HG03066 (cell line): ENCODE measurements around the gene PFDN5.
"Not testable (repeated sequence)": the region's sequence is repeated elsewhere in the genome, so short reads cannot be mapped to it uniquely, and the experiment has no call there.

Experiments used
- ATAC-seq: cut with Tn5 transposase; IDR thresholded peaks from one replicate; pipeline ENCODE4 v1.9.1; 2021; ENCODE audit warnings: low read depth; ENCODE audit not compliant: unreplicated experiment

The PFDN5 gene

DNA sequence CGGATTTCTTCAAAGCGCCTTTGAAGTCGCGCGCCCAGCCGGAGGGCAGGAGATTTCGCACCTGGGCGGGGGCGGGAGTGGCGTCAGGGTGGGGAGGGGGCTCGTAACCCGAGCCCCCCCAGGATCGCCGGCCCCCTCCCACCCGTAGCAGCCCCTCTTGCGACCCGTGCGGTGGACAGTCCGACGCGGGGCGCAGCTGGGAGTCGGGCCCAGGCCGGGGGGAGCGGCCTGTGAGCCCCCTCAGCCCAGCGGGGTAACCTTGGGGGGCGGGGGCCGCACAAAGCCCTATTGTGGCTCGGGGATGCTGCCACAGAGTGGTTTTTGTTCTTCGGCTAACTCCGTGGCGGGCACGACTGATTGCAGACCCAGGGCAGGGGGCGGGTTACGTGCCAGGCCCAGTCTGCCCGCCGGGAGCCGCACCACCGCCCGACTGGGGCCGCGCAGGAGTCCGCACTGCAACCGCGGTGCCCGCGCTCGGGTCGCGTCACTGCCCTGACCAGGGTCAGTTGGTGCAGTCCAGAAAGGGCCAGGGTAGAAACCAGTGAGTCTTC lies 30.2 kb downstream of the PFDN5 start:
- ATAC-seq = no peak

DNA sequence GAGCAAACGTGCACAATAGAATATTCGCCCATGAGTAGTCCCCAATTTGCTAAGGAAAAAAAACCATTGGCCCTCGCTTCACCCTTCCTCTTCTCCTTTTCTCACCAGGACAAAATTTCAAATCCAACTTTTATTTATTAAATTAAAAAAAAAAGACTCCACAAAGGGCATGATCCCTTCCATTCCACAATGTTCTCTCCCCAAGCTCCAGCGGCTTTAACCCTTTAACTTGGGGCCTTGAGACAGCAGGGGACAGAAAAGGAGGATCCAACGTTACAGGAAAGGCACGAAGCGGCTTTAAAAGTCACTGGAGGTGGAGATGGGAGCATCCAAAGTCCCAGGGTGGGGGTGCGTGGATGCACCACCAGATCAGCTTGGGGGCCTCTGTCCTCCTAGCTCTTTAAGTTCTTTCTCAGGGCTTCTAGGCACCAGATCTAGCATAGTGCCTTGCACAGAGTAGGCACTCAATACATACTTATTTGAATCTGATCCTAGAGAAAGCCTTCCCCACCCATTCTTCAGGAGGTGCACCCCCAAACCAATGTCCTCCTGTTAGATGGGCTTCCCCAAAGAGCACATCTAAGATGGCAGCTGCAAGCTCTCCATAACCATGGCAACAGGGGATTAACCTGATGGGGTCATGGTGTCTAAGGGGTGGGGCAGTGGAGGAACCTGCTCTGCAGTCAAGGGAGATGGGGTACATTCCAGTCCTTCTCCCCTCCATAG lies 31.3 kb downstream of the PFDN5 start:
- no peak for ATAC-seq

DNA sequence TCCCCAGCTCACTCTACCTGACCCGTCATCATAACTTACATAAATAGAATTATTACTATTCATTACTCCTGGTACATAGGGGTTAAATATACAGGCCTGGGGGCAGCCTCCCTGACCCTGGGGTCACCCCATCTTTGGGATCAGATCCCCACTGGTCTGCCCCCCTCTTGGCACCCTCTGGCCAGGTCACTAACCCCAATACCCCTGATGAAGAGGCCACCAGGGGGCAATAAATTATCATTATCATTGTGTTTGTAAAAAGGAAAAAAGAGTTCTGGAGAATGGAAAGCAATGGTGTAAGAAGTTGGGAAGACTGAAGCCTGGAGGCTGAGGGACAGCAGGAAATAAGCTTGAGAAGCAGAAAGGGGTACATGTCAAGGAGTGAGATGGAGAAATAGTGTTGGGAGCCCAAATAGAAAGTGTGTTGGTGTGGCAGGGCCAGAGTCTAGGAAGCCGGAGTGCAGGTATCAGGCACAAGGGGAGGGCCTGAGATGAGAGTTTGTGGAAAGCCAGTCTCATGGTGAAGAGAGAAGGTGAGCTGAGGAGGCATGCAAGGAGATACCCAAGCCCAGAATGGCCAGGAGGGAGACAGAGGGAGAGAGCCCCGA lies 32.2 kb downstream of the PFDN5 start:
- no peak for ATAC-seq

DNA sequence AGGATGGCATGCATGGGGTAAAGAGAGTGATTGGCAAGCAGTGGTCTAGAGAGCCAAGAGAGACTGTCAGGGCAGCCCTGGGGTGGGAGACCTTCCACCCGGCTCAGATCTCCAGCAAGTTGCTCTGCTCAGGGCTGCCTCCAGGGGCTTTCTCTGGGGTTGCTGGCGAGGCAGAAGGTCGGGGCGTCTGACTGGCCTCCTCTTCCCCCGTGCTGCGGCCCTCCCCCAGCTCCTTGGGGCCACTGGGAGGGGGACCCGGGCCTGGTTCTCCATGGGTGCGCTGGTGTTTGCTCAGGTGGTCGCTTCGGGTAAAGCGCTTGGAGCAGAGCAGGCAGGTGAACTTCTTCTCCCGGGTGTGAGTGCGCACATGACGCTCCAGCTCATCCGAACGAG lies 32.7 kb downstream of the PFDN5 start:
- ATAC-seq = no peak

DNA sequence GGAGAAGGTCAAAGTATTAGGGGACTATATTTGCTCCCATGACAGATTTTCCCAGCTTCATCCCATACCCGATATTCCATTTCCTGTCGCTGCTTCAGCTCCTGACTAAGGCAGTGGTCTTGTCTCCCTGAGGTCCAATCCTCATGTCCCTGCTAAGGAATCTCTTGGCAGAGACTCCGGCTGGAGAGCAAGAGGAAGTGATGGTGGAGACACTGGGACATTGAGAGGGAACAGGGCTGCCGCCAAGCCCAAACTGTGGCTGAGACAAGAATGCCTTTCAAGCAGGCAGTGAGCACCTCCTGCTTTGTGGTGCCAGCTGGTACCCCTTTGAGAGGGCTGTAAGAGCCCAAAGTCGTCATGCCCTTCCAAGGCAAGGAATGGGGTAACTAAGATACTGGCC lies 35.3 kb downstream of the PFDN5 start:
- ATAC-seq = no peak

DNA sequence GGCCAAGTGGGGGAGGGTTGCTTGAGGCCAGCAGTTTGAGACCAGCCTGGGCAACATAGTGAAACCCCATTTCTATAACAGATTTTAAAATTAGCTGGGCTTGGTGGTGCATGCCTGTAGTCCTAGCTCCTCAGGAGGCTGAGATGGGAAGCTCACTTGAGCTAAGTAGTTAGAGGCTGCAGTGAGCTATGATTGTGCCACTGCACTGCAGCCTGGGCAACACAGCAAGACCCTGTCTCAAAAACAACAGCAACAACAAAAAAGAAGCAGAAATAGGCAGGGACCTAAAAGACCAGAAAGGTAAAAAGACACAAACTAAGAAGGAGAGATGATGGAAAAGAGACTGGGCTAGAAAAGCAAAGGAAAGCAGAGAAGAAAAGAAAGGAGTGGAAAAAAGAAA lies 37.0 kb downstream of the PFDN5 start:
- ATAC-seq = not testable (repeated sequence)

DNA sequence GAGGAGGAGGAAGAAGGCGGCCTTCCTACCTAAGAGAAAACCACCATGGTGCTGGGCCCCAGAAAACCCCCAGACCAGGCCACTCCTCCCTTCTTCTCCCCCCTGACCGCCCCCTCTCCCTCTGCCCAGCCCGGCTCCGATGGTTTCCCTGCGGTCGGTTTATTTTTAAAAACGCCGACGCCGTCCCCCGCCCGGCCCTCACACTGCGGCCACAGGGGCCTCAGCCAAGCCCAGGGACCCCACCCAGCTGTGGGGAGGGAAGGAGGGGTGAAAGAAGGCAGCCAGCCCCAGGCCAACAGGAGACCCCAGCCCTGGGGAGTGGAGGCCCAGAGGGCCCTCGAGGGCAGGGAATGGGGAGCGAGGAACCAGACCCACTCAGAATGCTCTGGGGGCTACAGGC lies 37.4 kb downstream of the PFDN5 start:
- ATAC-seq = no peak

DNA sequence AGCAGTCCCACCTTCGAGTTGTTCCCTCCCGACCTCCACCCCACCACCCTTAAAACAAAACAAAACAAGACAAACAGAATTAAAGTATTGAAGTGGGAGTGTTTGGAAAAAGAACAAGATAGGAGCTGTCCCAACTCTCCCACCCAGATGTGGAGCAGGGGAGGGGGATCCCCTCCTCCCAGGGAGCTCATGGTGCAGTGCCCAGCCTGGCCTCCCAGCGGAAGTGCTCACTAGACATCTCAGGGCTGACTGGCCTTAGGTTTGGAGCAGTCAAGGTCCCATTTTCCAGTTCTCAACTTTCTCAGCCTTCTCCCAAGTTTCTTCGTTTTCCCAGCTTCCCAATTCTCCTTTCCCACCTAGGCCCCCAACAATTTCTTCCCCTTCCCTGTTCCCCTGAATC lies 37.9 kb downstream of the PFDN5 start:
- ATAC-seq = no peak

DNA sequence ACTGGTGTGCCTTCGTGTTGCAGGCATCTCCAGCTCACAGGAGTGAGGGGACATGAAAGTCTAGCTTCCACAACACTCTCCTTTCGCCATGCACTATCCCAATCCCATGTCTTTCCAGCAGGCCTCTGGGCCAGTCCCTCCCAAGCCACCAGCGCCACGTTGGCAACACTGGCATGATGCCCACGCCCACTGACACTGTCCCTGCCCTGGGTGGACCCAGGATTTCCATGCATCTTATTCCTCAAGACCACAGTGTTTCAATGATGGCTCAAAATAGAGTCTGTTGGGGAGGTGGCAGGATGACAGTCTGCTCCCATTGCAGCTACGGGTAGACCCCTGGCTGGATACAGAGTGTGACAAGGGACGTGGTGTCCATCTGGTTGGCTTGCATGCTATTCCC lies 38.5 kb downstream of the PFDN5 start:
- no peak for ATAC-seq

DNA sequence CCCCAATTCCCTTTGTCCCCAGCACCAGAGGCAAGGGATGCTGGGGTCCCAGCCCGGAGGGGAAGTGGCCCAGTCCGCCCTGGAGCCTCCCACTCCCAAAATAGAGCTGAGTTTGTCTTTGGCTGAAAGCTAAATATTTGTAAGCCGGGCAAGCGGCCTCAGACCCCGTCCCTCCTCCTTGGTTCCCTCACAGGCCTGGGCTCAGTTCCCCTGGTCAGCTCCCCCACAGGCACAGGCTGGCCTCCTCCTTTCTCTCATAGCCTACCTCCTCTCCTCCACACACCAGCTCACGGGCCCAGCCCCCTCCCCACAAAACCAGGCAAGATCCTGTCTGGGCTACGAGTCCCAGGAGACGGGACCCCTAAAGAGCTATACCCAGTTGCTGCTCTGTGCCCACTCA lies 39.5 kb downstream of the PFDN5 start:
- no peak for ATAC-seq

DNA sequence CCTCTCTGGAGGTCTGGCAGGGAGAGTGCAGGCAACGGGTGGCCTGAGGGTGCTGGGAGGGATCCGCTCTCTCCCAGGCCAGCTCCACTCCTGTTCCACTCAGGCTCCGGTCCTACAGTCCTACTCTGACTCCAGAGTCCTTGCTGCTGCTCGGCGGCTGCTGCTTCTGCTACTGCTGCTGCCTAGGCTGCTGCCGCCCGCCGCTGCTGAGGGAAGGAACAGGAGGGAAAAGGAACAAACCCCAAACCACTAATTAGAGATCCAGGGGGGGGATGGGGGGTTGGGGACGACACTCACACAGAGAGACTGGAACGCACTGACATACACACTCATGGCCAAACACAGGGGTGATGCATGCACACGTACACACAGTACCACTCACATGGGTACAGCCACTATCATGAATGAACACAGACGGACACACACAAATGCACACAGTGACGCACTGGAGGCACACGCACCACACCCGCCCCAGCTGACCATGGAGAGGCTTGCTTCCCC lies 40.9 kb downstream of the PFDN5 start, which contains the start of gene SP7:
Gene SP7, minus strand, starts transcription at position 174 of the 501 bp plus-strand sequence. CDS start 708 bp downstream, outside the sequence.
- ATAC-seq = no peak

DNA sequence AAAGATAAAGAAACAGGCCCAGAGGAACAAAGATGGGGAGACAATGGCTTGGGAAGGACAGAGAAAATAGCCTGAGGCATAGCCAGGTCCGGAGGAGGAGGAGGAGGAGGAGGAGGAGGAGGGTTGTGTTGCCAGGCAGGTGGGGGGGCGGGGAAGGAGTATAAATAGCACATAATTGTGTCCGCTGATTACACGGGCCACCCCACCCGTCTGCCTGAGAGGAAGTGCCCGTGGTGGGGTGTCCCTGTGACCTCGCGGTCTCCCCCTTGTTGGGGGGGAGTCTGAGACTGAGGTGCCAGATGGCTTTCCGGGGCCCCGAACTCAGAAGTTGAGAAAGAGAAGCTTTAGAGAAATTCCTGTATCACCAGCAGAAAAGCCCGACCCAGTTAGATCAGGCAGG lies 42.7 kb downstream of the PFDN5 start:
- ATAC-seq = no peak

DNA sequence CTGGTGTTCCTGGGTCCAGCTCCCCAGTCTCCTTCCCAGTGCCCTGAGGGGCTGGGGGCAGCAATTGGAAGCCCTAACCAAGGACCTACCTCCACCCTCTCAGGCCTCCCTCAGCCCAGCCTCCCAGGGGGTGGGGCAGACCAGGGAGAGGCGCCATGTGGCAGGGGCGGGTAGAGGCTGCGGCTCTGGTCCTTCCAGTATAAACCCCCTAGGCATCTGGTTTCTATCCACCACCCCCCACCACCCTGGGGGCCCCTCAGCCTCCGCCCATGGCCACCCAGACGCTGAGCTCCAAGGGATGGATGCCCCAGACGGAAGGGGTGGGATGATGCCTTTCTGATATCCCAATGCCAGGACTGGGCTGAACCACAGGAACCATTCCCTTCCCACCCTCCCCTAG lies 43.6 kb downstream of the PFDN5 start:
- no peak for ATAC-seq

DNA sequence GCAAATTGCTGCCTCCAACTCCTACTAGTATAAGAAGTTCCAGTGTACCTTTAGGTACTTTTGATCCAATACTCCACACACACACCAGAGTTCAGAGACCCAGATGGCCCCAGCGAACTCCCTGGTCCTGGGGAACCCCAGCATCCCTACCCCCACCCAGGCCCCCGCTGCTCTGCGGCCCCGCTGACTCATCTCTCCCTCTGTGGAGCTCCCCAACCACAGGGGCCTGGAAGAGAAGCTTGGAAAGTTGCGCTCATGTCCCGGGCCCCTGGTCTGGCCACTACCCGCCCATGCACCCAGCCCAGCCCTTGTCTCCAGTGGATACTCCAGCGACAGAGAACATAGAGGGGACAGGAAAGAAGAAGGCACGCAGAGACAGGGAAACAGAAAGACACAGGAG lies 45.1 kb downstream of the PFDN5 start:
- no peak for ATAC-seq

DNA sequence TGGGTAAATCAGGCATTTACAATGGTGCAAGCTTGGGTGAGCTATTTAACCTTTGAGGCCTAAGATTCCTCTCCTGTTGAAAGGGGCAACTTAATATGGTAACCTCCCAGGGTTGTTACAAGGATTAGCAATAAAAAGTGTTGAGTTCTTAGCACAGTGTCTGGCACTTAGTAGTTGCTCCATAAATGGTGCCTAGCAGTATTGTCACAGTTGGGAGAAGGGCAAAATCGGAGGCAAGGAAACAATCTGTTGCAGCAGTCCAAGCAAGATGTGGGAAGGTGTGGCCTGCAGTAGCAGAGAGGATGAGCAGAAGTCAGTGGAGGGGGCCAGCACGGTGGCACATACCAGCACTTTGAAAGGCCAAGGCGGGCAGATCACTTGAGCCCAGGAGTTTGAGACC lies 48.1 kb downstream of the PFDN5 start:
- ATAC-seq = no peak

DNA sequence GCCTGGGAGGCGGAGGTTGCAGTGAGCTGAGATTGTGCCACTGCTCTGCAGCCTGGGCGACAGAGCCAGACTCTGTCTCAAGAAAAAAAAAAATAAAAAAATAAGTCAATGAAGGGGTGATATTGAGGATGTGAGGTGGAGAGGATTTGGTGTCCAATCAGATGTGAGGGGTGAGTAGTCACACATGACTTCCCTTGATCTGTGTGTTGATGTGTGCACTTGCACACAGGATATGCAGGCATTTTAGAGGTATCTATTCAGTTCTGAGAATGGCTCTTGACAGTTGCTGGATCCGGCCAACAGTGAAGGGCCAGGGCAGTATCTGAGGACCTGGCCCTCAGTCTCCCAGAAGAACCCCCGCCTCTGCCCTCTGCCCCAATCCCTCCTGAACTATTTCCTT lies 48.6 kb downstream of the PFDN5 start:
- no peak for ATAC-seq

DNA sequence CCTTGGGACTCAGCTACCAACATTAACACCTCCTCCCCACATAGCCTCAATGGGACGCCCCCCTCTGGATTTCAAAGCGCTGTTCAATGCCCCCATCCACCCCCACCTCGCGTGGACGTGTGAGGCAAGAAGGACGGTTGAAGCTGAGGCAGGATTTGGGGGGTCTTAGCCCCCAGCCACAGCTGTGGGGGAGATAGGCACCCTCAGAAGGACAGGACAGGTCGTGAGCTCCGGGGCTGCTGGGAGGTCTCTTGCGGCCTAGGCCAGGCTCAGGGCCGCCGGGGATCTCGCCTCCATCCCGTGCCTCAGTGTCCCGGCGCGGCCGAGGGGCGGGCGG lies 49.1 kb downstream of the PFDN5 start:
- ATAC-seq = no peak

DNA sequence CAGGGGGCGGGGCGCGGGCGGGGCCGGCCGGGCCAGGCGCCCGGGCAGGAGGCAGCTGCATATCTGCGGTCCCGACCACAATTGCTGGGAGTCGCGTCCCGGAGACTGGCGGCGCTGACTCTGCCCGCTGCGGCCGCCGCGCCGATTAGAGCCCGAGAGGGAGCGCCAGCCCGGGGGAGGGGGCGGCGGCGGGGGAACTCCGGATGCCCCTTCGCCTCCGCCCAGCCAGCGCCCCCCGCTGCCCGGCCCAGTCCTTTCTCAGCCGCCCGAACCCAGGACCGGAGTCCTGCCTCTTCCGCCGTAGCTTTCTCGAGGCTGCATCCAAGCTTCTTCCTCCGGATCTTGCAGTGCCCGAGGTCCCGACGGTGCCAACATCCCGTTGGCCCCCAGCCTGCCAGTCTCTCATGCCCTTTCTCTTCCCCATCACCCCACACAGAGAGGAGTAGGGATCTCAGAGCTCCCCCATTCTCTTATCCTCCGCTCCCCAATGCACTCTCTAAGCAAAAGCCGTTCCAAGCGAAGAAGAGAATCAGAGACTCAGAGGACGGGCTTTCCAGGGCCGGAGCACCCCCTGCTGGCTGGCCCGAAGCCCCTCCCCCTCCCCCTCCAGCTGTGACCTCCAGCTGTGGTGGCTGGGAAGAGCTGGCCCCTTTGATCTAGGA lies 49.6 kb downstream of the PFDN5 start:
- ATAC-seq = no peak

DNA sequence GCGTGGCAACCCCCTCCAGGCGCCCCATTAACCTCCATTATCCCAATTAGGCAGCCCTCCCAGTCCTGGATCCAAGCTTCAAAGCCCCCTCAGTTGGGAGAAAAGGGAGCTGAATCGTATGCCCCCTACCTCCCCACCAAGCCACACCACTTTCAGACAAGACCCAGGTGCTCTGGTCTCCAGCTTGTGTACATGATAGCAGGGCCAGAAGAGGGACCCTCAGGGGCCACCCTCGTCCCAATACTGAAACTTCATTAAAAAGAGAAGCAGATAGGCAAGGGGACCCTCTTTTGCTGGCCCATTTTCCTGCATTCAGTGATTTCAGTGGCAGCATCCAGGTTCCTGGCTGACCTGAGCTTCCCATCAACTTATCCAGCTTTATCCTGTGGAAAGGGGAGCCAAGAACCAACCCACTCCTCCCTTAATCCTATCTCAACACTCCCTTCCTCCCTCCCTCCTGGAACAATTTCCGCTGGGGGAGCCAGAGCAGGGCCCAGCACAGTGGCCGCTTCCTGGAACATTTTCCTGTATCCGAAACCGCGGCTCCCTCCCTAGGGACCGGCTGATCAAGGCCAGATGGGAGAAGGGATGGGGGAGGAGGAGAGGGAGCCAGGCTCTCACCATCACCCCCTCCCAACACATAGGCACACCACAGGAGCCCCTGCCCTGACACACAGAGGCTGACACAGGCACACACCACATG lies 50.3 kb downstream of the PFDN5 start:
- no peak for ATAC-seq

DNA sequence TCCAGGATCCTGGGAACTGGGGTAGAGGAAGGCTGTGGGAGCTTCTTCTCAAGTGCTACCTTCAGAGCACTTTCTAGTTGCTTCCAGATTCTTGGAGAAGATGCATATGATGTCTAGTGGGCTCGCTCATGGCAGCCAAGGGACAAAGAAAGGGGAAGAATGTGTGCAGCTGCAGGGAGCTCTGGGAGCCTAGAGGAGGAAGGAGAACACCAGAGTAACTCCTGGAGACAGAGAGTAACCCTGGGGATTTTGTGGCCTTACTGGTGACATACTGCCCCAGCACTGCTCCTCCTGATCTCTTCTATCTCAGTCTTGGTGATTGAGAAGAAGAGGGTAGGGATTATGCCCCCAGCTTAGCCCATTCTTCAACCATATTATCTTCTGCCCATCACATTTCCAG lies 51.1 kb downstream of the PFDN5 start:
- no peak for ATAC-seq

DNA sequence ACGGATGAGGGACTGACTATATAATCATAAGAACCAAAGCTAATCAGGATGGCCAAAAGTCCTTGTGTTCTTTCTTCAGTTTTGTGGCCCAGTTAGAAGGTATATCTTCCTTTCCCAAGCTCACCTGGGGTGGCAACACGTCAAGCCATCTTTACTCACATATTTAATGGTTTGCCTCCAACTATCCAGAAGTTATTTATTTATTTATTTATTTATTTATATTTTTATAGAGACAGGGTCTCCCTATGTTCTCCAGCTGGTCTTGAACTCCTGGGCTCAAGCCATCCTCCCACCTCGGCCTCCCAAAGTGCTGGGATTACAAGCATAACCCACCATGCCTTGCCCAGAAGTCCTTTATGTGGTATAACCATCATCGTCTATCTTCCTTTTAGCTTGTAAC lies 52.6 kb downstream of the PFDN5 start:
- no peak for ATAC-seq
